Measurements from ENCODE around the gene PDIK1L.

DNA sequence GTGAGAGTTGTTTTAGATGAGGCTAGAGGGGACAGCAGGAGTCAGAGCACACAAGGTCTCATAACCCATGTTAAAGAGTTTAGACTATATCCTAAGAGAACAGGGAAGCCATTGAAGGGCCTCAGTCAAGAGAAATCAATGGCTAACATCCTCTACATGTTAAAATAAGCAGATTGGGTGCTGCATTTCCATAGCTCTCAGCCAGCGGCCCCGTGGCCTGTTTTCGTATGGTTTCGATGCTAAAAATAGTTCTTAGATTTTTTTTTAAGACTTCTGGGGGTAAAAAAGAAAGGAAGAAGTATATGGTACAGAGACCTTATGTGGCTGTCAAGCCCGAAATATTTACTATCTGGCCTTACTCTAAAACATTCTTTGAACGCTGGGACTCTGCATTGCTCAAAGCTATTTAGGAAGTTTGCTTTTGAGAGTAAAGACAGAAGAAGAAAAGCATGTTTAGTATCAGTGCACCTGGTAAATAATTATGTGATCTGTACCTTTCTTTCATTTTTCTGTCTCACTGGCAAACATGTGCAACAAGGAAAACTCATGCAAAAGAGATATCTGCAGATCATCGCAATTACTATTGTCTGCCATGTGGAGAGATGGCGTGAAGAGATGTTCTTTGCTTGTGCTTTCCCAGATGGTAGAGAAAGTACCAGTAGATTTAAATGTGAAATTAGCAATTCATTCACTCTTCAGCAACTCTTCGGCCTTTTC lies 8.4 kb downstream of the PDIK1L start:
- TF ChIP-seq, protein P1, sequence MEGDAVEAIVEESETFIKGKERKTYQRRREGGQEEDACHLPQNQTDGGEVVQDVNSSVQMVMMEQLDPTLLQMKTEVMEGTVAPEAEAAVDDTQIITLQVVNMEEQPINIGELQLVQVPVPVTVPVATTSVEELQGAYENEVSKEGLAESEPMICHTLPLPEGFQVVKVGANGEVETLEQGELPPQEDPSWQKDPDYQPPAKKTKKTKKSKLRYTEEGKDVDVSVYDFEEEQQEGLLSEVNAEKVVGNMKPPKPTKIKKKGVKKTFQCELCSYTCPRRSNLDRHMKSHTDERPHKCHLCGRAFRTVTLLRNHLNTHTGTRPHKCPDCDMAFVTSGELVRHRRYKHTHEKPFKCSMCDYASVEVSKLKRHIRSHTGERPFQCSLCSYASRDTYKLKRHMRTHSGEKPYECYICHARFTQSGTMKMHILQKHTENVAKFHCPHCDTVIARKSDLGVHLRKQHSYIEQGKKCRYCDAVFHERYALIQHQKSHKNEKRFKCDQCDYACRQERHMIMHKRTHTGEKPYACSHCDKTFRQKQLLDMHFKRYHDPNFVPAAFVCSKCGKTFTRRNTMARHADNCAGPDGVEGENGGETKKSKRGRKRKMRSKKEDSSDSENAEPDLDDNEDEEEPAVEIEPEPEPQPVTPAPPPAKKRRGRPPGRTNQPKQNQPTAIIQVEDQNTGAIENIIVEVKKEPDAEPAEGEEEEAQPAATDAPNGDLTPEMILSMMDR (optimal IDR thresholded peaks at IDR 0.05 in 1 of 3, IDR thresholded peaks at IDR 0.05 in 1 of 3, conservative IDR thresholded peaks at IDR 0.05 in 1 of 3; ENCODE audit: extremely low read depth in 1 of 3, insufficient read depth in 2 of 3, low read length in 3 of 3), result no peak
- TF ChIP-seq EZH2 (IDR thresholded peaks at IDR 0.05; ENCODE audit: low read length), result no peak

Data from keratinocyte (primary cell).